Measurements from ENCODE around the gene TSHZ3. TPM values are rescaled to one million over a fixed set of nuclear protein-coding genes. Genes with fewer than 3 reads are reported as not detected.

The TSHZ3 gene
- total RNA-seq, 1 donor, result 10.8 TPM

DNA sequence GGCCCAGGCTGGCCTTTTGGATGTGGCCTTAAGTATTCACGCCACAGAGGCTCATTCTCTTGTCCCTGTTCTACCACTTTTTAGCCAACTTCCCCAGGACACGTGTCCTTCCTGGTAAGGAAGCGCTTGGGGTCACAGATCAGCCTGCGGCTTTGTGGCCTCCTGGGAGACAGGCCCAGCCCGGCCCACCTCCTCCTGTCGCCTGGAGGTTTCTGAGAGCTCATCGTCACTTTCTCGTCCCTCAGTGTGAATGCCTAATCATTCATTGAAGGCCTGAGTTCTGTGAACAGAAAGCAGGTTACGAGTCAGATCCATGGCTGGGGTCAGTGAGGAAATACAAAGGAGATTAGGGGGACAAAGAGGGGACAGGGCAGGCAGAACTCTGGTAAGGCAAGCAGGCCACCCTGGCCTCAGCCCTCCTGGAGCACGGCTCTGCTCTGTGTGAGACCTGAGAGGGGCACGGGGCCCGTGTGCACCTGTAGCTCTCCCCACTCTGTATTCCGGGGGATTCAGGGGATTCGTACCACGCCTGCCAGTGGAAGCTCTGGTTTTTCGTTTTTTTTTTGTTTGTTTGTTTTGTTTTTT is 38.6 kb upstream of the TSHZ3 start:
- H3K4me3 ChIP-seq (ENCODE audit: low read depth, low read length), result no peak overlapping the region
- DNase-seq (ENCODE audit: low read depth), result no peak
- TF ChIP-seq, protein P1, sequence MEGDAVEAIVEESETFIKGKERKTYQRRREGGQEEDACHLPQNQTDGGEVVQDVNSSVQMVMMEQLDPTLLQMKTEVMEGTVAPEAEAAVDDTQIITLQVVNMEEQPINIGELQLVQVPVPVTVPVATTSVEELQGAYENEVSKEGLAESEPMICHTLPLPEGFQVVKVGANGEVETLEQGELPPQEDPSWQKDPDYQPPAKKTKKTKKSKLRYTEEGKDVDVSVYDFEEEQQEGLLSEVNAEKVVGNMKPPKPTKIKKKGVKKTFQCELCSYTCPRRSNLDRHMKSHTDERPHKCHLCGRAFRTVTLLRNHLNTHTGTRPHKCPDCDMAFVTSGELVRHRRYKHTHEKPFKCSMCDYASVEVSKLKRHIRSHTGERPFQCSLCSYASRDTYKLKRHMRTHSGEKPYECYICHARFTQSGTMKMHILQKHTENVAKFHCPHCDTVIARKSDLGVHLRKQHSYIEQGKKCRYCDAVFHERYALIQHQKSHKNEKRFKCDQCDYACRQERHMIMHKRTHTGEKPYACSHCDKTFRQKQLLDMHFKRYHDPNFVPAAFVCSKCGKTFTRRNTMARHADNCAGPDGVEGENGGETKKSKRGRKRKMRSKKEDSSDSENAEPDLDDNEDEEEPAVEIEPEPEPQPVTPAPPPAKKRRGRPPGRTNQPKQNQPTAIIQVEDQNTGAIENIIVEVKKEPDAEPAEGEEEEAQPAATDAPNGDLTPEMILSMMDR (IDR thresholded peaks at IDR 0.05; ENCODE audit: insufficient read depth, low read depth, low read length), result no peak

DNA sequence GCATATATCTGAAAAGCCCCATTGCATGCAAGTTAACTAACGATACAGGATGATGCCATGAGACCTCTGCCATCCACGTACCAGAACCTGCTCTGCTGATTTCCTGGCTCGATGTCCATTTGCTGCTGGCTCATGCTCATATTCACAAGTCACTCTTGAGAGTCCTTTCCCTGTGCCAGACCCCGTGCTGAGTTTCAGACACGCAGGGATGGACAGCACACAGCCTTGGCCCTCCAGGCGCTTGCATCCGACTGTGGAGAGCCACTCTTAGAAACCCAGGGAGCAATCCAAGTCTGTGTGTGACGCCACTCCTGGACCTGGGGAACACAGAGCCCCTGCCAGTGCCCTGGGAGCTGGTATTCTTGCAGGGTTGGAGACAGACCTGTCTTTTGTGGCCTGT is 37.6 kb upstream of the TSHZ3 start:
- TF ChIP-seq, protein P1 (IDR thresholded peaks at IDR 0.05; ENCODE audit: insufficient read depth, low read depth, low read length), result no peak
- DNase-seq (ENCODE audit: low read depth), result no peak
- no peak overlapping the region for H3K4me3 ChIP-seq (ENCODE audit: low read depth, low read length)

DNA sequence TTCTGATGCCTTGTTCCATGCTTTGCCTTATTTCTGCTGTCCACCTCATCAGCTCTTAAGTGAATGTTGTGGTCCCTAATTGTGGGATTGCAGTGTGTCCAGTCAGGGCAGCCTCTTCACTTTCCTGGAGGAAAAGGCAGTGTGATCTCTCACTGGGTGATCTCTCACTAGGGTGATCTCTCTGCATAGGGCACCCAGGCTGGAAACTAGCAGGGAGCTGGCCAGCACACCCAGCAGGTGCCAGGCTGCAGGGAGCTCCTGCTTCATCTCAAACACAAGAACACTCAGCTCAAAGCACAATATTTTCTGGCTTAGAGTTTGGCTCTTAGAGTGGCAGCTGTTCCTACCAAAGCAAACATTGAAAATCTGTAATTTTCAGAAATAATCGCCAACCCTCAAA is 36.5 kb upstream of the TSHZ3 start:
- TF ChIP-seq, protein P1 (IDR thresholded peaks at IDR 0.05; ENCODE audit: insufficient read depth, low read depth, low read length), result no peak
- DNase-seq (ENCODE audit: low read depth), result no peak
- H3K4me3 ChIP-seq (ENCODE audit: low read depth, low read length), result no peak overlapping the region

DNA sequence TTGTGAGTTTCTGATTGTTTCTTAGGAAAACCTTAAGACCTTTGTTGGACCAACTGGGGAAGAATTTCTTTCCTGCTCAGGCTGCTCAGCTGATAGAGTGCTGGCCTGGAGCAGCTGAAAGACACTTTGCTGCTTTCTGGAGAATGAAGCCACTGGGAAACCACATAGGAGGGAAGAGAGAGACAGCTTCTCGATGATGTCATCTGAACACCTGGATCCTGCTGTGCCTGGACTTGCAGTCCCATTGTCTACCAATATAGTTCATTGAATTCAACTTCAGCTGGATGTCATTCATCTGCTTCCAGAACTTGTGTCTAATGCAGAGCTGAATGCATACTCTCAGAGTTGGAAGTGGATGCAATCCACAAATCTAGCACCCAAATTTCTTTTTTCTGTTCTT is 34.3 kb upstream of the TSHZ3 start:
- TF ChIP-seq, protein P1 (IDR thresholded peaks at IDR 0.05; ENCODE audit: insufficient read depth, low read depth, low read length), result no peak
- DNase-seq (ENCODE audit: low read depth), result no peak
- H3K4me3 ChIP-seq (ENCODE audit: low read depth, low read length), result no peak overlapping the region

DNA sequence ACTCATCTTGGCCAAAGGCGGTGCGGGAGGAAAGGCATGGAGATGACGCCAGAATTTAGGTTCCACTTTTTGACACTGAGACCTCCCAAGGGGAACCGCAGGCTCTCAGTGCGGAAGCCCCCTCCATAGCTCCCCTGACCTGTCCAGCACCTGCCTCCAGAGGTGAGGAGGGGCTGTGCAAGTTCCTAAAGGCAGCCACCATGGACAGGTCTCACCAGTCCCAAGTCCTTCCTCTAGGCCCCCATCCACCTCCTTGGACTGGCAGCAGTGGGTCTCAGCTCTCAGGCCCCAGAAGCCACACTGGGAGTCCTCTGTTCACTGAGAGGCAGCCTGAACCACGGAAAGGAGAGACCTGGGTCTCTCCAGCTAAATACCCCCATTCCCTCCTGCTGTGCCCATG is 31.6 kb upstream of the TSHZ3 start:
- H3K4me3 ChIP-seq (ENCODE audit: low read depth, low read length), result no peak overlapping the region
- no peak for DNase-seq (ENCODE audit: low read depth)
- TF ChIP-seq, protein P1 (IDR thresholded peaks at IDR 0.05; ENCODE audit: insufficient read depth, low read depth, low read length), result no peak

DNA sequence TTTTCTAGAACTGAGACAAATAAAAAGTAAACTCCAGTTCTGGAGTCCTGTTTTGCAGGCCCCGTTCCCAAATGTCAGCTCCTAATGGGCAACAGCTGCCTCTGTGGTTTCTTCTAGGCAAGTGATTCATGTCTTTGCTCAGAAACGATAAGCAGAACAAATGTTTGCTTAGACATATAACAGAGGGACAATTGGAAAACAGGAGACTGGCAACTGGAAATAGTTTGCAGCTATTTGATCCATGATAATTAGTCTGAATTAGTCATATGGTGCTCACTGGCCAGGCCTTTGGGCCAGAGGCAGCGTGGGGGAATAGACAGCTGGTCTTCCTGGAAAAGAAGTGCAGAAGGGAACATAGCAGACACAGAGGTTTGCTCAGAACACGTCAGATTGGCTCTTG is 29.2 kb upstream of the TSHZ3 start:
- peak; percentile 96 for DNase-seq (ENCODE audit: low read depth)
- no peak overlapping the region for H3K4me3 ChIP-seq (ENCODE audit: low read depth, low read length)
- TF ChIP-seq, protein P1 (IDR thresholded peaks at IDR 0.05; ENCODE audit: insufficient read depth, low read depth, low read length), result no peak

DNA sequence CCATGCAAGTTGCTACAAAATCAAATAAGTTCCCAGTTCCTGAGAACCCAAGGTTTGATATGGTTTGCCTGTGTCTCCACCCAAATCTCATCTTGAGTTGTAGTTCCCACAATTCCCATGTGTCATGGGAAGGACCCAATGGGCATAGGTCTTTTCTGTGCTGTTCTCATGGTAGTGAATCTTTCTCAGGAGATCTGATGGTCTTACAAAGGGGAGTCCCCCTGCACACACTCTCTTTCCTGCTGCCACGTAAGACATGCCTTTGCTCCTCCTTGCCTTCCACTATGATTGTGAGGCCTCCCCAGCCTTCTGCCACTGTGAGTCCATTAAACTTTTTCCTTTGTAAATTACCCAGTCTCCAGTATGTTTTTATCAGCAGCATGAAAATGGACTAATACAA is 28.5 kb upstream of the TSHZ3 start:
- DNase-seq (ENCODE audit: low read depth), result peak; percentile 8
- no peak overlapping the region for H3K4me3 ChIP-seq (ENCODE audit: low read depth, low read length)
- TF ChIP-seq, protein P1 (IDR thresholded peaks at IDR 0.05; ENCODE audit: insufficient read depth, low read depth, low read length), result no peak
